GM18526 (cell line): ENCODE results near the gene RGL2.
A peak's percentile ranks its signal among the peaks of the same experiment; 100 is the strongest.

Experiments used
- POLR2A ChIP-seq: IDR thresholded peaks from 3 replicates; pipeline ENCODE4 v1.6.1; 2011; ENCODE audit not compliant: insufficient read length; ENCODE audit errors: extremely low read depth

Gene RGL2

DNA sequence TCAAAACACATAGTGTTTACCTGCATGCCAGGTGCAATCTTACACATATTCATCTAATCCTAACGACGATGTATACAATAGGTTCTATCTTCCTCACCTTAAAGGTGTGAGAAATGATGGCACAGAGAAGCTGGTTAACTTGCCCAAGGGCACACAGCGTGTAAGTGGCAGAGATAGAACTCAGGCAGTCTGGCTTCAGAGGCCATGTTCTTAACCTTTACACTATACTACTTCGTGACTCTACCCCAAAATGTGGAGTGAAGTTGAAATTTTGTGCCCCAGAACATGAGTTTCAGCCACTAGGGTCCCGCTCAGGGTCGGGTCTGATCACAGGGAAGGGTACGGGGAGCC is 27.6 kb downstream of the RGL2 start:
- TF ChIP-seq POLR2A = no peak

DNA sequence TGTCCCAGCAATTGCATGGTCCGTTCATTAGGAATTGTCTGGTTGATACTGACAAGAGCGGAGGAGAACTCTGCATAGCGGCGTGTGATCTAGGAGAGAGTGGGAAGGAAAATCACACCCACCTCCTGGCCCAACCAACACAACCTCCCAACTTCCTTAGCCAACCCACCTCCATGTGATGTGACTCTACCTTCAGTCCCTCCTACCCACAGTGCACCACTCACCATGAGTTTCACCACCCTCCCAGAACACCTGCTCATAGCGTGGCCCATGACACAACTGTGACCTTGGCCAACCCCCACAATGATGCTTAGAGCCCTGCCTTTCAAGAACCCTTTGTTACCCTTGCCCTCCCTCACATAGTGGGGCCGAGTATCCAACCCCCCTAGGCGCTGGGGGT is 34.7 kb downstream of the RGL2 start:
- TF ChIP-seq POLR2A = no peak

DNA sequence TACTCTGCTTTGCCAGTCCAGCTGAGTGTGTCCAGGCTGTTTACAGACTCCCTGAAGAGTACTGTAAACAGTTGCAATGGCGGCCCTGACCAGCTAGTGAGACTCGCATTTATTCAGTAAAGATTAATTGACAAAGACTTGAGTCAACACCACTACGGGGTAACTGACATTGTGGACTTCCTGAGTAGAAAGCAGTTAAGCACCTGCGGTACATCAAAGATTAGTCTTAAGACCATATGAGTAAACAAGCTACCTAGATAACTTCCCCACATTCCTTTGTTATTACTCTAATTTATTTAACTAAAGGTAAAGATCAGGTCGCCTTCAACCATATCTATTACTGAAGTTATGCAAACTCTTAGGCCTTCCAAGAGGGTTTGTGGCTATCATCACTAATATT is 39.7 kb downstream of the RGL2 start:
- TF ChIP-seq POLR2A = no peak

DNA sequence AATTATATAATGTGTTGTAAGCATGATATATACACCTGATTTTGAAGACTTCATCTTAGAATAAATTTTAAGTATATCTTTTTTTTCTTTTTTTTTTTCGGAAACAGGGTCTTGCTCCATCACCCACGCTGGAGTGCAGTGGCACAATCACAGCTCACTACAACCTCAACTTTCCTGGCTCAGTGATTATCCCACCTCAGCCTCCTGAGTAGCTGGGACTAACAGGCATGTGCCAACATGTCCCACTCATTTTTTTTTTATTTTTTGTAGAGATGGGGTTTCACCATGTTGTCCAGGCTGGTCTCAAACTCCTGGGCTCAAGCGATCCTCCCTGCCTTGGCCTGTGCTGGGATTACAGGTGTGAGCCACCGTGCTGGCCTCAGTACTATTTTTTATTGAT is 44.2 kb downstream of the RGL2 start:
- TF ChIP-seq POLR2A = no peak

DNA sequence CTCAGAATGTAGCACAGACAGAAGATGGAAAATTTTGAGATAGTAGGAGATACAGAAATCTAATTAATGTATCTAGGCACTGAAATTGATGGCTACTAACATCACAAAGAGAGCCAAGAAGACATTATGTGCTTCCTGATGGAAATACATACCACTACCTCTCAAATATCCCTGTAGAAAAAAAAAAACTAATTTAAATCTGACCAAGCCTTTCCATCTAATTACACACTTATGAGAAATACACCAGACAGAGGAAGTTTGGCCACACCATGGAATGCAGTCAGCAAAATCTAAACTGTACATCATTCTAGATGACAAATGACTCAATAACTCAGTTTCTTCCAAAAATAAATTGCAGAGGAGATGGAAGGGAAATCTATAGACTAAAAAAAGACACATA is 46.0 kb downstream of the RGL2 start:
- TF ChIP-seq POLR2A = no peak

DNA sequence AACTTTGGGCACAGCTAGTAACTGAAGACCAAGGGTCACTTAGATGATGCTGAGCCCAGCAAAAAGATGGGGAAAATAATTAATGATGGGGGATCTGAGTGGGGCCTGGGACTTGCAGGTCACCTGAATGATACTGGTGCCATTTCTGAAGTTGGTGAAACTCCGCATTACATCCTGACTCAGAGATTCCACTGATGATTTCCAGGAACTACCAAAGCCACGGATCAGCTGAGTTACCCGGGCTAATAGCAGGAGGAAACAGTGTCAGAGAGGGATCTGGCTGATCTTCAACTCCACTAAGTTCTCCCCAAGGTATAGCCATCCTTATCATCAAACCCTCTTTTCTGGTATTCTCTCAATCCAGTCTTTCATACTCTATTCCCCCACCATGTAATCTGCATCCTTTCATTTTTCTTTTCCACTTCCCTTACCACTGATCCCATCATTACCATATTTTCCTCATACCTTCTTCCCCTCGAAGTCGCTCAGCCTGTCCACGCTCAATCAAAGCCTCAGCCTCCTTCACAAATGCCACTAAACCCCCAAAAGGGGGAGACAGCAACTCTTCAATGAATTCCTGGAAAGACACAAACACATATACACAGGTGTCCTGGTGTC is 47.2 kb downstream of the RGL2 start:
- TF ChIP-seq POLR2A = no peak

DNA sequence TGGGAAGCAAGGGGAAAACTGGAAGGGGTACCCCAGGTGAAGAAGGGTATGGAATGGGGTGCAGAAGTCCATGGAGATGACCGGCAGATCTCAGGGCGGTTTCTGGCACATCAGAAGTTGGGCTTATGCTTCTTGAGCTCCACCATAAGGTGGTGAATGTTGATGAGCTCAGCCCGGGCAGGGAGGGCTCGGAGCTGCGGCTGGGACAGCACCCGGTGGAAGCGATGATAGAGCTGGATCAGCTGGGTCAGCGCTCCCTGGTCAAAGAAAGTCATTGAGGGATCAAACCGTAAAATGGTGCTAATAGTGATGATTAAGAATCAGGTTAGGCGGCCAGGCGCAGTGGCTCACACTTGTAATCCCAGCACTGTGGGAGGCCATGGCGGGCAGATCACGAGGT is 48.0 kb downstream of the RGL2 start:
- no peak for TF ChIP-seq POLR2A

DNA sequence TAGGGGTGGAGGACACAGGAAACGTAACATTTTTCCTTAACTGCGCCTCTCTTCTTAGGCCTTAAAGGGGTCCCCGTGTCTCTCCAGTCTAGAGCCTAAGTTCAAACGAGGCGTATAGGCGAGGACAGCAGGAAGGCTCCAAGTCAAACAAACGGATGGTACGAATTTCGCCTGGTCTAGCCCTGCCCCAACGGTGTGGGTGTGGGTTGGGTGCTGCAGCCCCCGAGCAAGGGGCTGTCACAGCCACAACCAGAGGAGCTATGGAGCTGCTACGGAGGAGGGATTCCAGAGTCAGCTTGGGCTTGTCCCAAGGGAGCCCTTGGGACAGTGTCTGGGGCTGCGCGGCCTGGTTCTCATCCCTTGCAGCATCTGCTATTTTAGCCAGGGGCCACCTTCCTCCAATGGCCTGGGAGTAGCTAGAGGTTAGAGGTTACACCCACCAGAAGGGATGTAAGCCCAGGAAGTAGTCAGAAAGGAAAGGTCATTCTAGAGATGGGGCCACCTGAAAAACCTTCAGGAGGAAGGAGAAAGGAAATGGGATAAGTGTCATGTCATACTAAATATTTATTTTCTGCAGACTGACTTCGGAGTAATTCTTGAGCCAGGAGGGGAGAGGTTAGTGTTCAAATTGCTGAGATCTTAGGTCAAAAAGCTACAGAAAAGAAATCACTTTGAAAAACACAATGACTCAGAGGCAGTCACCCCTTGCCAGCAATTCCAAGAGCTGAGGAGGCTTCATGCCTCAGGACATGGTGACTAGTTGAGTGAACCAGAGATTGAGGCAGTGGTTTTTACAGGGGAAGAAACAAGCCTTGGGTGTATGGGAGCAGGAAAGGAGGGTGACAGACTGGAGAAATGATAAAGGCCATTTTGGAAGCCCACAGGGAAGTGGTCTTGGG is 48.8 kb downstream of the RGL2 start:
- TF ChIP-seq POLR2A = no peak

DNA sequence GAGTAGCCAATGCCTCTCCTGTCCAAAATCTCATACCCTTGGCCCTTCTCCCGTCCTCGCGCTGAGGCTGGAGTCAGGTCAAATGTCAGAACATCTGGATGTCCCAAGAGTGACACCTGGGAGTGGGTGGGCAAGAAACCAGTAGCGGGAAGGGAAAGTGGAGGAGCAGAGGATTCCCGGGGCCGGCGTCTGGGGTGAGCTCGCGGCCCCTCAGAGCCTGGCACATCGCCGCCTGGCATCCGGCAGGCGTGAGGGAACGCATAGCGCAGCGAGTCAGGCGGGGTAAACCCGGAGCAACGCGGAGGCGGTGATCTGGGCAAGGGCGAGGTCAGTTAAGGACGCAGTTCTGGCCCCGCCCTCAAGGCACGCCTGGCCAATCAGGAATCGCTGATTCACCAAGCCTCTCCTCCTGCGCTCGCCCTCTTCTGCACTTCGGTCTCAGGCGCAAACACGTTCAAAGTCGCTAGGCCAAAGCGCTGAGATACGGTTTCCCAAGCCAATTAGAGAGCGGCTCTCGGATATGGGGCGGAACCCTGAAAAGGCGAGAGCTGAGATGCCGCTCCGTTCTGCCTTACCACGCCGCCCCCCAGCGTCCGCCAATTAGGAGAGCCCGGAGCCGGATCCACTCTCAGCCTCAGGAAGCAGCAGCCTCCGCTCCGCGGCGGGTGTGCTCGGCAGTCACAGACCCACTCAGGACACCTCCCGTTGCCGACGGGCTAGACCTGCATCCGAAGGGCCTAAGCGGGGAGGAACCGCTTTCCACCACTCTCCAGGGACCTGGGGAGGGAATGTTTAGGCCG is 49.6 kb downstream of the RGL2 start:
- peak; percentile 87 for TF ChIP-seq POLR2A

DNA sequence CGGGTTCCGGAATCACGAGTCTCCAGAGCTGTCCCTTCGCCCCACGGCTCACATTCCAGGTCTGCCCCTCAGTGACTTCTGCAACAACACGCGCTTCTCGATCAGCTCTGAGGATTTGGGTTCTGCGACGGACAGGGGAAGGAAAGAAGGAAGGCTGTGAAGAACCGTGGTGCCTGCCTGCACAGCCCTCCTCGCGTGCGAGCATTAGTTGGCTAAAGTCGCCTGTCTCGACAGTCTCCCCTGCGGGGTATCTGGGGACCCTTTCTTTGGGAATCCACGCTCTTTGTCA is 50.2 kb downstream of the RGL2 start:
- TF ChIP-seq POLR2A = no peak

DNA sequence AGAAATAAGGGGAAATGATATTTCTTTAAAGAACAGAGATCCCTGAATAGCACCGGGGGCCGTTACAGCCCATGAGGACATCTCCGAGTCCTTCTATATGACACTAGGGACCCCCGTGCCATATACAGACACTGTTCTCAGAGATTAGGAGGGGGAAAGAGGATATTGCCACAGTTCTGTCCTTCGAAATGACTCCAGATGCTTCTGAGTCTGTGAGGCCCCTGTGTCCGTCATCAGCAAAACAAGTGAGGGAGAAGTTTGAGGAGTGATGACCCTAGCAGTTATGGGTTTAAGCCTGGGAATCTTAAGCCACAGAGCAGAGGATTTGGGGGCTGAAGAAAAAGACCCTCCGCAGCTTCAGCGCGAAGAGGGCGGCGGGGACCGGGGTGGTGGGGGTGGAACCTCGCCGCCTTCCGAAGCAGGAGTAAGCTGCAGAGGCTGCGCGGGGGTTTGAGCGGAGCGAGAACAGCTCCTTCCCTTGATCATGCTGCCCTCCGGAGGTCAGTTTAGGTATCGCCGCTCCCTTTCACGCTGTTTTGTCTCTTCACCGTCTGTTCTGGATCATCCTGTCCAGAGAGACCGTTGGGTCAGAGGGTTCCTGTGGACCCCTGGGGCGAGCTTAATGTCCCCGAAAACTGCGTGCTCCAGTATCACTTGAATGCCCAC is 50.6 kb downstream of the RGL2 start:
- no peak for TF ChIP-seq POLR2A

DNA sequence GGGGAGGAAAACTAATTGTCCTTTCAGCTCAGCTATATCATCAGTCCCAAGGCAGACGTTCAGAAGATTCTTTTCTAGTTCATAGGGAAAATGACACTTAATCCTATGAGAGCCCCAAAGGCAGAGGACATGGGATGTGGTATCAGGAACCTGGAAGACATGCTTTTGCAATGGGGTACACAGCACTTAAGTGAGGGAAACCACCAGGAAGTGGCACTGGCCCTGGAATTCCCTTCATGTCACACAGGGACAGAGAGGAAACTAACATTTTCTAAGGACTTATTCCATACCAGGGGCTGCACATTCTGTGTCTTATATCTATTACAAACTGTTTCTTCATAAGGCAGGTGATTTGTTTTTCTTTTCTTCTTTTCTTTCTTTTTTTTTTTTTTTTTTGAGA is 55.3 kb downstream of the RGL2 start:
- no peak for TF ChIP-seq POLR2A

DNA sequence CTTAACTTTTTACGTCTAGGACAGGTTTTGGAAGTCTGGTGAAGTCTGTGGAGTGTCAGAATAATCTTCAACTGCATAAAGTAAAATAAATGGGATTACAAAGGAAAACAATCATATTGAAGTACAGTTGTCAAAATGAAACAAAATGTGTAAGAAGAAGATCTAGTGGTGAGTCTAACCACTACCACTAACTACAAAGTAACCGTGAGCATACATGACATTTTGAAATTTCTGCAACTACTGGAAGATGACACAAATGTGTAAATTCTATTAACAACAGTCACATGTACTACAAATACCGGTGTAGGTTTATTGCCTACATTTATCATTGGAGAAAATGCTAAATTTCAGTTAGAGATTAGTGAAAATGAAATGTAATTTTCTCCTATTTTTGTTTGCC is 56.8 kb downstream of the RGL2 start:
- no peak for TF ChIP-seq POLR2A
